Measurements from ENCODE around the gene ACYP1.

ACYP1 gene

GRCh38 chr14:75063491-75064204 is at the start of gene ACYP1:
TSS of gene ACYP1 (minus strand) at chr14:75064024. CDS start at chr14:75063553, 471 bp downstream.
- peak; percentile 90 for DNase-seq (ENCODE audit: low spot score)

- DNase-seq (ENCODE audit: low spot score): no peak
Observed at GRCh38 chr14:75109877-75110276, 46.1 kb upstream of the ACYP1 start.

GRCh38 chr14:75107186-75107585 is 43.4 kb upstream of the ACYP1 start:
- DNase-seq (ENCODE audit: low spot score): no peak

GRCh38 chr14:75101491-75101890 is 37.7 kb upstream of the ACYP1 start:
- no peak for DNase-seq (ENCODE audit: low spot score)

- DNase-seq (ENCODE audit: low spot score): no peak
Observed at GRCh38 chr14:75098682-75099081, 34.9 kb upstream of the ACYP1 start.

- DNase-seq (ENCODE audit: low spot score): no peak
Observed at GRCh38 chr14:75098212-75098611, 34.4 kb upstream of the ACYP1 start.

- DNase-seq (ENCODE audit: low spot score): no peak
Observed at GRCh38 chr14:75096959-75097358, 33.1 kb upstream of the ACYP1 start.

GRCh38 chr14:75095690-75096089 is 31.9 kb upstream of the ACYP1 start:
- DNase-seq (ENCODE audit: low spot score): no peak

GRCh38 chr14:75094896-75095295 is 31.1 kb upstream of the ACYP1 start:
- no peak for DNase-seq (ENCODE audit: low spot score)

- no peak for DNase-seq (ENCODE audit: low spot score)
Observed at GRCh38 chr14:75092698-75093097, 28.9 kb upstream of the ACYP1 start.

GRCh38 chr14:75091251-75091650 is 27.4 kb upstream of the ACYP1 start:
- DNase-seq (ENCODE audit: low spot score): no peak

GRCh38 chr14:75090353-75090752 is 26.5 kb upstream of the ACYP1 start:
- DNase-seq (ENCODE audit: low spot score): no peak

- DNase-seq (ENCODE audit: low spot score): peak; percentile 68
Observed at GRCh38 chr14:75088566-75089373, 24.9 kb upstream of the ACYP1 start.

GRCh38 chr14:75088153-75088552 is 24.3 kb upstream of the ACYP1 start:
- DNase-seq (ENCODE audit: low spot score): no peak

- no peak for DNase-seq (ENCODE audit: low spot score)
Observed at GRCh38 chr14:75084513-75084912, 20.7 kb upstream of the ACYP1 start.

GRCh38 chr14:75083271-75083670 is 19.4 kb upstream of the ACYP1 start:
- DNase-seq (ENCODE audit: low spot score): no peak

GRCh38 chr14:75081660-75082229 is 17.9 kb upstream of the ACYP1 start:
- no peak for DNase-seq (ENCODE audit: low spot score)

GRCh38 chr14:75079521-75079920 is 15.7 kb upstream of the ACYP1 start:
- DNase-seq (ENCODE audit: low spot score): no peak

- DNase-seq (ENCODE audit: low spot score): no peak
Observed at GRCh38 chr14:75077794-75078193, 14.0 kb upstream of the ACYP1 start.

GRCh38 chr14:75070383-75070782 is 6.6 kb upstream of the ACYP1 start:
- DNase-seq (ENCODE audit: low spot score): no peak

GRCh38 chr14:75069811-75070145 is 6.0 kb upstream of the ACYP1 start:
- no peak for DNase-seq (ENCODE audit: low spot score)

- DNase-seq (ENCODE audit: low spot score): peak; percentile 91
Observed at GRCh38 chr14:75069121-75069810, 5.4 kb upstream of the ACYP1 start, which contains the start of gene ZC2HC1C. TSS of gene ZC2HC1C (plus strand) at chr14:75069641. CDS start at chr14:75070574, 933 bp downstream.
